ENCODE measurements around the gene KCNH8. TPM values are rescaled to one million over a fixed set of nuclear protein-coding genes. Genes with fewer than 3 reads are reported as not detected.

KCNH8 gene
- total RNA-seq, 1 experiment from 2014 or later, result 1.3 TPM

DNA sequence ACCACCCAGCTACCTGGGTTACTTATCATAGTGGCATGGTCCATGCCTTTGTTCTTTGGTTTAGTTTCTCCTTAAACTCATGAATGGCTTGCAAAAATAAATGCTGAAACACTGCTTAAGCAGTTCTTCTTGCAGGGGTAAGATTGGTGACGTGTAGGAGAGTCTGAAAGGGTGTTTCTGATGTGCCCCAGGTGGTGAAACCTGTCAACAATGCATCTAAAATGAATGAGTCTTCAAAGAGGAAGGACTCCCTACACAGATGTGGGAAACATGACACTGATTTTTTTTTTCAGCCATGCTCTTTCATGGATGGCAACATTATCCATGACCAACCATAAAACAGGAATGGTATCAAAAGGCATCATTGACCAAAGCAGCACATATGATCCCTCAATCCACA lies 72.0 kb downstream of the KCNH8 start:
- no peaks in the 10 kb centered on the region for H3K27me3 Mint-ChIP-seq (ENCODE audit: unreplicated experiment)
- no TSS peak for BruUV-seq (replicated peaks)
- no peak overlapping the region for H3K27ac Mint-ChIP-seq (ENCODE audit: unreplicated experiment)
- H3K36me3 Mint-ChIP-seq (ENCODE audit: insufficient read depth, unreplicated experiment), result no peaks in the 10 kb centered on the region
- CTCF ChIA-PET, result interaction anchor here (0.6 kb wide), 1 partner anchor 69 kb away, joined by 3 read pairs; no protein-coding TSS in a partner anchor
- no peak overlapping the region for H3K4me3 Mint-ChIP-seq (ENCODE audit: low read depth, unreplicated experiment)
- intact Hi-C loops (cut with micrococcal nuclease; ENCODE audit: unreplicated experiment), result no loop called here
- no peaks in the 10 kb centered on the region for H3K4me1 Mint-ChIP-seq (ENCODE audit: low read depth, unreplicated experiment)
- H3K9me3 Mint-ChIP-seq (ENCODE audit: low read depth, unreplicated experiment), result no peaks in the 10 kb centered on the region
- no peak for DNase-seq
- TF ChIP-seq, protein P1, sequence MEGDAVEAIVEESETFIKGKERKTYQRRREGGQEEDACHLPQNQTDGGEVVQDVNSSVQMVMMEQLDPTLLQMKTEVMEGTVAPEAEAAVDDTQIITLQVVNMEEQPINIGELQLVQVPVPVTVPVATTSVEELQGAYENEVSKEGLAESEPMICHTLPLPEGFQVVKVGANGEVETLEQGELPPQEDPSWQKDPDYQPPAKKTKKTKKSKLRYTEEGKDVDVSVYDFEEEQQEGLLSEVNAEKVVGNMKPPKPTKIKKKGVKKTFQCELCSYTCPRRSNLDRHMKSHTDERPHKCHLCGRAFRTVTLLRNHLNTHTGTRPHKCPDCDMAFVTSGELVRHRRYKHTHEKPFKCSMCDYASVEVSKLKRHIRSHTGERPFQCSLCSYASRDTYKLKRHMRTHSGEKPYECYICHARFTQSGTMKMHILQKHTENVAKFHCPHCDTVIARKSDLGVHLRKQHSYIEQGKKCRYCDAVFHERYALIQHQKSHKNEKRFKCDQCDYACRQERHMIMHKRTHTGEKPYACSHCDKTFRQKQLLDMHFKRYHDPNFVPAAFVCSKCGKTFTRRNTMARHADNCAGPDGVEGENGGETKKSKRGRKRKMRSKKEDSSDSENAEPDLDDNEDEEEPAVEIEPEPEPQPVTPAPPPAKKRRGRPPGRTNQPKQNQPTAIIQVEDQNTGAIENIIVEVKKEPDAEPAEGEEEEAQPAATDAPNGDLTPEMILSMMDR (IDR thresholded peaks at IDR 0.05; ENCODE audit: unreplicated experiment), result no peak

- no peaks in the 10 kb centered on the region for H3K36me3 Mint-ChIP-seq (ENCODE audit: insufficient read depth, unreplicated experiment)
- no peak overlapping the region for H3K27ac Mint-ChIP-seq (ENCODE audit: unreplicated experiment)
- CTCF ChIA-PET, result no interaction called here
- H3K27me3 Mint-ChIP-seq (ENCODE audit: unreplicated experiment), result no peaks in the 10 kb centered on the region
- peak; percentile 15 for DNase-seq
- TF ChIP-seq, protein P1 (IDR thresholded peaks at IDR 0.05; ENCODE audit: unreplicated experiment), result no peak
- no peak overlapping the region for H3K4me3 Mint-ChIP-seq (ENCODE audit: low read depth, unreplicated experiment)
- no peaks in the 10 kb centered on the region for H3K4me1 Mint-ChIP-seq (ENCODE audit: low read depth, unreplicated experiment)
- BruUV-seq (replicated peaks), result no TSS peak
- intact Hi-C loops (cut with micrococcal nuclease; ENCODE audit: unreplicated experiment), result loop anchor here (1.0 kb wide), 1 partner anchor 73 kb away; the partner anchor contains the start of gene KCNH8
- no peaks in the 10 kb centered on the region for H3K9me3 Mint-ChIP-seq (ENCODE audit: low read depth, unreplicated experiment)
Measured at GRCh38 chr3:19221081-19221480, 72.8 kb downstream of the KCNH8 start.

GRCh38 chr3:19226479-19226878 lies 78.2 kb downstream of the KCNH8 start:
- Mint-ChIP-seq H3K36me3 (ENCODE audit: insufficient read depth, unreplicated experiment) (no peaks in the 10 kb centered on the region), H3K9me3 (ENCODE audit: low read depth, unreplicated experiment) (no peaks in the 10 kb centered on the region), H3K4me1 (ENCODE audit: low read depth, unreplicated experiment) (no peaks in the 10 kb centered on the region), H3K4me3 (ENCODE audit: low read depth, unreplicated experiment) (no peak overlapping the region), H3K27me3 (ENCODE audit: unreplicated experiment) (no peaks in the 10 kb centered on the region), H3K27ac (ENCODE audit: unreplicated experiment) (no peak overlapping the region)
- no peak for DNase-seq
- CTCF ChIA-PET, result no interaction called here
- no TSS peak for BruUV-seq (replicated peaks)
- TF ChIP-seq, protein P1 (IDR thresholded peaks at IDR 0.05; ENCODE audit: unreplicated experiment), result no peak
- intact Hi-C loops (cut with micrococcal nuclease; ENCODE audit: unreplicated experiment), result no loop called here

DNA sequence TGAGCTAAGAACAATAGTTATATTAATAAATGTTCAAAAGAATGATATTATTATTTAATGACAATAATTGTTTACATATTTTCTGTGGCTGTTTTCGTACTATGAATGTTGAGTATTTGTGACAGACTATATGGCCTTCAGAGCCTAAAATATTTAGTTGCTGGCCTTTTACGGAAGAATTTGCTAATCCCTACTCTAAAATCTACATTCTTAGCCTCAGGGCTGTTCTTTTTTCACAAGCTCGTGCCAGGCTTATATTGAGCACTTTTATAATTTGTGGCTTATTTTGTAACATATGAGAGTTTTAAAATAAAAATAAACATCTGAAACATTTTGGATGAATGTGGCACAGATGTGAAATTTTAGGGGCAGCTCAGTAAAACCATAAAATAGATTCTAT lies 79.9 kb downstream of the KCNH8 start:
- CTCF ChIA-PET, result no interaction called here
- no peaks in the 10 kb centered on the region for H3K9me3 Mint-ChIP-seq (ENCODE audit: low read depth, unreplicated experiment)
- no TSS peak for BruUV-seq (replicated peaks)
- intact Hi-C loops (cut with micrococcal nuclease; ENCODE audit: unreplicated experiment), result no loop called here
- H3K27me3 Mint-ChIP-seq (ENCODE audit: unreplicated experiment), result no peaks in the 10 kb centered on the region
- H3K4me3 Mint-ChIP-seq (ENCODE audit: low read depth, unreplicated experiment), result no peak overlapping the region
- H3K36me3 Mint-ChIP-seq (ENCODE audit: insufficient read depth, unreplicated experiment), result no peaks in the 10 kb centered on the region
- no peak for DNase-seq
- H3K4me1 Mint-ChIP-seq (ENCODE audit: low read depth, unreplicated experiment), result no peaks in the 10 kb centered on the region
- TF ChIP-seq, protein P1 (IDR thresholded peaks at IDR 0.05; ENCODE audit: unreplicated experiment), result no peak
- no peak overlapping the region for H3K27ac Mint-ChIP-seq (ENCODE audit: unreplicated experiment)

All from Calu3 (cell line).